SK-N-MC (cell line): ENCODE measurements around the gene LTBP1.
"Not testable (repeated sequence)": the region's sequence is repeated elsewhere in the genome, so short reads cannot be mapped to it uniquely, and the experiment has no call there.

Source experiments
- DNase-seq: peaks from one replicate; pipeline ENCODE4 v3.0.0-alpha.2; 2011; ENCODE audit warnings: low read depth, low spot score
- H3K27ac ChIP-seq: fragments of 200-600 bp; sonication (generic); 2 replicates; pipeline ENCODE4 v1.5.1; 2016; ENCODE audit warnings: mixed run types
- H3K36me3 ChIP-seq: fragments of 200-600 bp; sonication (generic); 2 replicates; pipeline ENCODE4 v1.6.1; 2017; ENCODE audit warnings: antibody characterized with exemption, low read length, mixed read lengths; ENCODE audit not compliant: insufficient read depth
- H3K4me3 ChIP-seq: fragments of 200-600 bp; sonication (generic); 2 replicates; pipeline ENCODE4 v1.5.1; 2016
- H3K9ac ChIP-seq: fragments of 200-600 bp; sonication (generic); 2 replicates; pipeline ENCODE4 v1.8.0; 2017; ENCODE audit warnings: mixed run types, mixed read lengths; ENCODE audit not compliant: insufficient read length
- H3K9me3 ChIP-seq: fragments of 200-600 bp; sonication (generic); 2 replicates; pipeline ENCODE4 v1.6.1; 2017; ENCODE audit warnings: low read depth, mild to moderate bottlenecking, antibody characterized with exemption, low read length, moderate library complexity, mixed read lengths
- EZH2 ChIP-seq: fragments of 200-600 bp; sonication (generic); IDR thresholded peaks from one replicate; pipeline ENCODE4 v1.6.1; 2017; ENCODE audit warnings: antibody characterized with exemption
- FOXP2 ChIP-seq: optimal IDR thresholded peaks from 2 replicates; pipeline ENCODE3; 2011; ENCODE audit warnings: mild to moderate bottlenecking, moderate library complexity; ENCODE audit not compliant: insufficient read depth; ENCODE audit errors: extremely low read length, control extremely low read depth
- POLR2AphosphoS5 ChIP-seq: IDR thresholded peaks from 2 replicates; pipeline ENCODE4 v1.6.1; 2012; ENCODE audit warnings: mild to moderate bottlenecking, low read depth, low read length, borderline replicate concordance

LTBP1 gene

DNA sequence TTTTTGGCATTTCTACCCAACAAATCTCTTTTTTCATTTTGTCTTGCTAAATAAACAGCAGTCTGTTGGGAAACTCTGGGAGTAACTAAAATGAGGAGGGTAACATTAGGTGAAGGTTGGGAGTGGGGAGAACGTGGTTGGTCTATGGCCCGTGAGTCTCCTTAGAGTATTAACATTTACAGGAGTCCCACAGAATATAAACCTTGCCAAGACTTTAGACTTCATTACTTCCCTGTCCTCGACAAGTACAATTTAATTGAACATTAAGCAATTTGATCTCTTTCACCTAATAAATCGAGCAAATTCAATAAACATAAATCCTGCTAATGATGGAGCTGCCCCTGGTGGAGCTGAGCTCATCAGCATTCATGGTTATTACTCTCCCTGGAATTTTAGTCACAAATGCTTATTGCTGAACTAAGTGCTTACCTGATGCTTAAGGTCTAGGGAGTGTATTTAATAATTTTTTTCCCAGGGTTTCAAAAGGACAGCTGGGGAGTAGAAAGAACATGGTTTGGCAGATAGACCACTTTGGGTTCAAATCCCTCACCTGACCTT lies 434.6 kb downstream of the LTBP1 start:
- Histone ChIP-seq H3K9ac (no peak overlapping the region), H3K27ac (no peak overlapping the region), H3K9me3 (no peaks in the 10 kb centered on the region), H3K36me3 (no peaks in the 10 kb centered on the region), H3K4me3 (no peak overlapping the region)
- DNase-seq, result no peak
- TF ChIP-seq POLR2AphosphoS5 (no peak), FOXP2 (no peak), EZH2 (no peak)

DNA sequence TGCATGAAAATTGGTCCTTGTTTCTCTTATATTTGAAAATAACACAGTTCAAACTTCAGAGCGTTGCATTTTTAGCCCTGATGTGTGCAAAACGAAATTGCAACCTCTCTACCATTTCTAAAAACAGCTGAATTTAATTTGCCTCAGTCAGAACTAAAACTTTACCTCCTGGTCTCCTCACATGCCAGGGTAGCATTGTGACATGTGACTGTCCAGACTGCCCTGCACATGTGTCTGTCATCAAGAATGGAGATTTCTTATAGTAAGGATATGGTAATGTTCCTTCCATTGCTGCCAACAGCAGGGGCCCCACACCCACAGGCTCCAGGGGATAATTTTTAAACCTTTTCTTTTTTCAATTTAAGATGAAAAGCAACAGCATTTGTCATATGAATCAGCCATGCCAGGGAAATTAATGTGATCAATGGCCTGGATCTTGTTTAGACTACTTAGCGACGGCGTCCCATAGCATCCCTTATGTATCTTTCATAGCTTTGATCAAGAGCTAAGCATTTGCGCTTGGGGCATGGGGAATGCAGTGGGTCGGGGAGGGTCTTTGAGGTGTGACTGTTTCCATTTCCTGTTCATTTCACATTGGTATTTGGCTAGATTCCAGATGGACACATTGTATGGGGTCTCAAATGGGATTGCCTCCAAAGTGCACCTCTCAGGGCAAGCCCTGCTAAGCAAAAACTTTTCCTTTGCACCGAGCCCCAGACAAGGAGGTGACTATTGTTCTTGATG lies 437.3 kb downstream of the LTBP1 start:
- Histone ChIP-seq H3K4me3 (no peak overlapping the region), H3K36me3 (no peaks in the 10 kb centered on the region), H3K27ac (no peak overlapping the region), H3K9me3 (no peaks in the 10 kb centered on the region), H3K9ac (no peak overlapping the region)
- no peak for DNase-seq
- no peak for TF ChIP-seq FOXP2
- TF ChIP-seq POLR2AphosphoS5, result no peak
- TF ChIP-seq EZH2, result no peak

DNA sequence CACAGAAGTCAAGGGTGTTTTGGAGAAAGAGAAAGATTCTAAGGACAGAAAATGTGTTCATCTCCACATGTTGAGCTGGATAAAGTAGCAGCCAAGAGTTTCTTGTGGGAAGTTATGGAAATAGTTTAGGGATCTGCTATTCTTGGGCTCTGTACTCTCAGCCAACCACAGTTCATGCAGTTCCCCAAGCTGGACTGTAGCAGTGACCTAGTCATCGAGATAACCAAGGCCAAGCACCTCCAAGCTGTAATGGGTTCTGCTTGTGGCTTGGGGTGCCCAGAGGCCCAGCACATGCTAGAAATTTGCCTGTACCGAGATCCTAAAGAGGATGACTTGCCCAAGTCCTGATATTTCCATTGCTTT lies 437.8 kb downstream of the LTBP1 start:
- no peaks in the 10 kb centered on the region for H3K36me3 ChIP-seq
- H3K9ac ChIP-seq, result no peak overlapping the region
- TF ChIP-seq POLR2AphosphoS5 (no peak), FOXP2 (no peak), EZH2 (no peak)
- DNase-seq, result no peak
- H3K9me3 ChIP-seq, result no peaks in the 10 kb centered on the region
- H3K27ac ChIP-seq, result no peak overlapping the region
- no peak overlapping the region for H3K4me3 ChIP-seq

DNA sequence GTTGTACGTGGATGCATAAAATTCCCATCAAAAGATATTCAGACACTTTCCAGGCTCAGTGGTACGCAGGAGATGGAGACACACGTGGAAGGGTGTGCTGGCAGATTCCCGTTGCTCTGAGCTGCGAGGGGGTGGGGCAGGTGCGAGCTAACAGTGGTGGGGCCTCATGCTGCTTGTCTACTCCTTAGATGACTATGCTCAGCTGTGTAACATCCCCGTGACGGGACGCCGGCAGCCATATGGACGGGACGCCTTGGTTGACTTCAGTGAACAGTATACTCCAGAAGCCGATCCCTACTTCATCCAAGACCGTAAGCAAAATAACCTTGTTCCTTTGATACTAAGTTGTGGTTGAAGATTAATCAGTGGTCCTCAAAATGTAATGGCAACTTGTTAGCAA lies 442.2 kb downstream of the LTBP1 start:
- Histone ChIP-seq H3K9me3 (no peaks in the 10 kb centered on the region), H3K4me3 (no peak overlapping the region), H3K9ac (no peak overlapping the region), H3K36me3 (no peaks in the 10 kb centered on the region), H3K27ac (no peak overlapping the region)
- TF ChIP-seq POLR2AphosphoS5 (no peak), FOXP2 (no peak), EZH2 (no peak)
- DNase-seq, result no peak

DNA sequence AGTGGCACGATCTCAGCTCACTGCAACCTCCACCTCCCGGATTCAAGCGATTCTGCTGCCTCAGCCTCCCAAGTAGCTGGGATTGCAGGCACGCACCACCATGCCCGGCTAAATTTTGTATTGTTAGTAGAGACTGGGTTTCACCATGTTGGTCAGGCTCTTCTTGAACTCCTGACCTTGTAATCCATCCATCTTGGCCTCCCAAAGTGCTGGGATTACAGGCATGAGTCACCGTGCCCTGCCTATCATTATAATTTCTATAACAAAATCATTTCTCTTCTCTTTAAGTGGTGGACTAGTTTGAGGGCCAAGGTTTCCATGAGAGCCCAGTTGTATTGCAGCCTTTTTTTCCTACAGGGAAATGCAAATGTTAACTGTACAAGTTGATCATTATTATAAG lies 442.9 kb downstream of the LTBP1 start:
- H3K9me3 ChIP-seq, H3K9ac ChIP-seq, H3K27ac ChIP-seq, H3K4me3 ChIP-seq, DNase-seq, H3K36me3 ChIP-seq: not testable (repeated sequence)

DNA sequence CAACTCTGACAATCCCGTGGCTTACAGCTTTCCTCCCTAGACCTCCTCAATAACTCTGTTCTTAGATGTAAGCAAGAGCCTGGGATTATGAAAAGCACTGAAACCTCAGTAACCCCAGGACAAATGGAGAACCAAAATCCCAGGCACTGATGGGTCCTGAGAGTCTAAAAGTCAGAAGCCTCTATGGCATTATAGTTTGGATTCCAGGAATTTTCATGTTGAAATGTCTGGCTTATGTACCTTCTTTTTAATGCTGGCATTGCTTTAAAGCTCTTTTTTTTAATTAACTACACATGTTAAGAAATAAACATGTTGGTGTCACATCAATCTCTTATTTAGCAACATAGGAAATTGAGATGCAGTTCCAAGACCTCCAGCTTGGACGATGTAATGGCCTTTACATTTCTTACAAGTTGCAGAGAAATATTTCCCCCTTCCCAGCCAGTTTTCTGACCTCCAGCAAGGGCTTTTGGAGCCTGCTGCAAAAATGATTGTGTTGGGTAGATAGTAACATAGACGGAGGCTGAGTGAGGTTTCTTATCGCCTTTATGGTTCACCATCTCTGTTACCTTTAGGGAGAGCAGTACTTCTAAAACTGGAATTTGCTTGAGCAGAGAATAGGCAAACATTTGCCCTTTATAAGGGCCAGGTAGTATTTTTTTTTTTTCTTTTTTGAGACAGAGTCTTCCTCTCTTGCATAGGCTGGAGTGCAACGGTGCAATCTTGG lies 444.9 kb downstream of the LTBP1 start:
- Histone ChIP-seq H3K36me3 (no peaks in the 10 kb centered on the region), H3K9ac (no peak overlapping the region), H3K4me3 (no peak overlapping the region), H3K9me3 (no peaks in the 10 kb centered on the region), H3K27ac (no peak overlapping the region)
- no peak for DNase-seq
- TF ChIP-seq EZH2 (no peak), POLR2AphosphoS5 (no peak), FOXP2 (no peak)

DNA sequence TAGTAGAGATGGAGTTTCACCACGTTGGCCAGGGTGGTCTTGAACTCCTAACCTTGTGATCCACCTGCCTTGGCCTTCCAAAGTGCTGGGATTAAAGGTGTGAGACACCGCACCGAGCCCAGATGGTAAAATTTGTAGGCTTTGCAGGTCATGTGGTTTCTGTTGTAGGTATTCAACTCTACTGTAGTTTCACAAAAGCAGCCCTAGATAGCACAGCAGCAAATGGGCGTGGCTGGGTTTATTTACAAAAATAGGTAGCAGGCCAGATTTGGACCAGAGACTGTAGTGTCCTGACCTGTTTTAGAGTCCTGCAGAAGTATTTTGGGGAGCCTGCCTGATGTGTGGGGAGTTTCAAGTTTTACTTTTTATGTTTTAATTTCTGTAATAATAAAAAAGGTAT lies 445.6 kb downstream of the LTBP1 start:
- Histone ChIP-seq H3K9ac (no peak overlapping the region), H3K27ac (no peak overlapping the region), H3K4me3 (no peak overlapping the region), H3K9me3 (no peaks in the 10 kb centered on the region), H3K36me3 (no peaks in the 10 kb centered on the region)
- TF ChIP-seq POLR2AphosphoS5 (no peak), EZH2 (no peak), FOXP2 (no peak)
- no peak for DNase-seq

DNA sequence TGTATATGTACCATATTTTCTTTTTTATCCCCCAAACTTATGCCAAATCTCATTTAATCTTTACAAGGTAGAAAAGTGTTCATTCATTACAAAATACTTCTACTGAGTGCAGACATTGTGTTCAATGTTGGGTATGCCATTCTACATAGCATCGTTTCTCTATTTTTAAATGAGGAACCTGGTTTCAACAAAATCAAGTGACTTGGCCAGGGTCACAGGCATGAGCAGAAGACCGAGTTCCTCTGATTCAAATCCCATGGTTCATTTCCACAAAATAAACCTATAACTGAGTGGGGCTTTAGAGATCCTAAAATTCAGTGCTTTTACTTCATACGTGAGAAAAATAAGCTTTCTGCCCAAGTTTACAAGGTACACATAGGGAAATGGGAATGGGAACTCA lies 448.3 kb downstream of the LTBP1 start:
- Histone ChIP-seq H3K27ac (no peak overlapping the region), H3K9me3 (no peaks in the 10 kb centered on the region), H3K9ac (no peak overlapping the region), H3K4me3 (no peak overlapping the region), H3K36me3 (no peaks in the 10 kb centered on the region)
- no peak for TF ChIP-seq FOXP2
- no peak for TF ChIP-seq EZH2
- TF ChIP-seq POLR2AphosphoS5, result no peak
- DNase-seq, result no peak
